Common myeloid progenitor, CD34-positive (primary cell): ENCODE data around the gene HPSE.

ENCODE experiments used
- CTCF ChIA-PET: fragments of 350-600 bp; sonication (Branson Sonifier 250); formaldehyde crosslinking; loops from one replicate; lab custom pipeline; 2021; ENCODE audit warnings: antibody characterized with exemption; lab: Charles Lee
- POLR2A ChIA-PET: fragments of 350-600 bp; sonication (Branson Sonifier 250); formaldehyde crosslinking; loops from one replicate; lab custom pipeline; 2021; ENCODE audit warnings: antibody characterized with exemption; lab: Charles Lee
- DNase-seq, 3 donors: peaks; one replicate each; pipeline versions ENCODE4 v3.0.0 to v3.0.0-alpha.2; 2013
- H3K27ac ChIP-seq, 2 experiments: 1 replicate in 1 of 2; 2 replicates in 1 of 2; pipeline ENCODE4 v1.7.0; 2013; ENCODE audit warnings: inconsistent platforms in 2 of 2, low read length in 2 of 2, mild to moderate bottlenecking in 2 of 2, low read depth in 1 of 2, moderate library complexity in 1 of 2; ENCODE audit not compliant: severe bottlenecking in 2 of 2, insufficient read depth in 1 of 2, poor library complexity in 1 of 2
- H3K27me3 ChIP-seq, 5 experiments: replicated peaks in 2 of 5; 1 replicate in 3 of 5; 2 replicates in 2 of 5; pipeline versions ENCODE4 v1.6.1 to v1.7.0; 2013; ENCODE audit warnings: low read length in 4 of 5, mild to moderate bottlenecking in 2 of 5, moderate library complexity in 2 of 5, inconsistent platforms in 1 of 5; ENCODE audit not compliant: insufficient read depth in 5 of 5, control insufficient read depth in 4 of 5
- H3K36me3 ChIP-seq, 4 experiments: 1 replicate in 2 of 4; 2 replicates in 2 of 4; pipeline versions ENCODE4 v1.6.1 to v1.7.0; 2013; ENCODE audit warnings: low read length in 3 of 4, control low read depth in 1 of 4, mild to moderate bottlenecking in 1 of 4; ENCODE audit not compliant: control insufficient read depth in 4 of 4, insufficient read depth in 4 of 4
- H3K4me1 ChIP-seq, 4 experiments: 1 replicate in 3 of 4; 2 replicates in 1 of 4; pipeline versions ENCODE4 v1.6.1 to v1.7.1; 2013; ENCODE audit warnings: low read length in 3 of 4, mild to moderate bottlenecking in 3 of 4, control low read depth in 1 of 4, inconsistent platforms in 1 of 4, moderate library complexity in 1 of 4; ENCODE audit not compliant: control insufficient read depth in 4 of 4, insufficient read depth in 4 of 4; ENCODE audit errors: control extremely low read depth in 1 of 4
- H3K4me3 ChIP-seq, 7 experiments: 1 replicate in 4 of 7; 2 replicates in 3 of 7; pipeline versions ENCODE4 v1.5.1 to v1.7.0; 2013; ENCODE audit warnings: mild to moderate bottlenecking in 7 of 7, low read length in 6 of 7, moderate library complexity in 6 of 7, inconsistent platforms in 2 of 7, low read depth in 2 of 7, control low read depth in 1 of 7; ENCODE audit not compliant: insufficient read depth in 4 of 7, control insufficient read depth in 1 of 7; ENCODE audit errors: extremely low read depth in 1 of 7
- H3K9me3 ChIP-seq, 5 experiments: 1 replicate in 4 of 5; 2 replicates in 1 of 5; pipeline versions ENCODE4 v1.6.1 to v1.7.1; 2013; ENCODE audit warnings: low read length in 4 of 5, mild to moderate bottlenecking in 2 of 5, inconsistent platforms in 1 of 5, low read depth in 1 of 5, moderate library complexity in 1 of 5; ENCODE audit not compliant: control insufficient read depth in 4 of 5, insufficient read depth in 2 of 5; ENCODE audit errors: control extremely low read depth in 1 of 5
- WGBS: methylation state at CpG from one replicate; pipeline ENCODE4 v1.1.5; 2013; ENCODE audit not compliant: insufficient coverage; 5-methylcytosine and 5-hydroxymethylcytosine counted together

Gene HPSE

GRCh38 chr4:83250687-83251446, 83.8 kb downstream of the HPSE start:
- WGBS = 86% methylated on average over 6 of the region's 7 CpGs
- ChIA-PET POLR2A (interaction anchor here (0.6 kb wide), 1 partner anchor 151 kb away, joined by 3 read pairs; no protein-coding TSS in a partner anchor), CTCF (interaction anchor here (0.8 to 4.0 kb wide), 18 partner anchors 9 to 275 kb away, joined by 3 to 22 read pairs (median 4); partner anchors contain the start of gene PLAC8)
- H3K27ac ChIP-seq = no peak overlapping the region
- no peak for DNase-seq
- H3K27me3 ChIP-seq = no peaks in the 10 kb centered on the region
- H3K4me3 ChIP-seq = no peak overlapping the region
- H3K9me3 ChIP-seq = no peaks in the 10 kb centered on the region
- H3K4me1 ChIP-seq = peaks cover 0 to 6% (median 4%) of the 10 kb centered on the region in 4 experiments
- H3K36me3 ChIP-seq = peaks cover 0 to 4% (median 0%) of the 10 kb centered on the region in 4 experiments

GRCh38 chr4:83248486-83248885, 86.2 kb downstream of the HPSE start:
- Histone ChIP-seq H3K4me1 (peaks cover 0 to 6% (median under 1%) of the 10 kb centered on the region in 4 experiments), H3K9me3 (no peaks in the 10 kb centered on the region), H3K27me3 (no peaks in the 10 kb centered on the region), H3K36me3 (peaks cover 0 to 4% (median 0%) of the 10 kb centered on the region in 4 experiments), H3K27ac (no peak overlapping the region), H3K4me3 (no peak overlapping the region)
- no peak for DNase-seq
- ChIA-PET POLR2A (no interaction called here), CTCF (interaction anchor here (1.2 to 4.0 kb wide), 2 partner anchors 10 to 173 kb away, joined by 3 to 13 read pairs; no protein-coding TSS in a partner anchor)
- WGBS = 95% methylated on average over 4 of the region's 5 CpGs

GRCh38 chr4:83247415-83248357, 87.0 kb downstream of the HPSE start:
- H3K4me1 ChIP-seq = peaks cover 0 to 4% (median 0%) of the 10 kb centered on the region in 4 experiments
- H3K9me3 ChIP-seq = no peaks in the 10 kb centered on the region
- H3K27ac ChIP-seq = no peak overlapping the region
- DNase-seq = no peak
- ChIA-PET POLR2A (no interaction called here), CTCF (interaction anchor here (1.2 kb wide), 1 partner anchor 172 kb away, joined by 3 read pairs; no protein-coding TSS in a partner anchor)
- H3K4me3 ChIP-seq = no peak overlapping the region
- WGBS = 89% methylated on average over 11 of the region's 12 CpGs
- H3K36me3 ChIP-seq = peaks cover 0 to 4% (median 0%) of the 10 kb centered on the region in 4 experiments
- no peaks in the 10 kb centered on the region for H3K27me3 ChIP-seq
